DOHH2 (cell line): ENCODE results near the gene CX3CL1.

Experiments
- H3F3A ChIP-seq: fragments of 200-600 bp; sonication (generic), shearing (Covaris generic); 2 replicates; pipeline ENCODE4 v1.6.0; 2016; ENCODE audit warnings: antibody characterized with exemption, mild to moderate bottlenecking; ENCODE audit not compliant: control insufficient read depth, insufficient read depth
- H3K27ac ChIP-seq: fragments of 200-600 bp; sonication (generic); 2 replicates; pipeline ENCODE4 v1.5.1; 2014; ENCODE audit warnings: low read depth, mild to moderate bottlenecking, low read length, moderate library complexity
- H3K27me3 ChIP-seq: fragments of 200-600 bp; sonication (generic); 2 replicates; pipeline ENCODE4 v1.6.1; 2014; ENCODE audit warnings: mild to moderate bottlenecking, low read length, mixed read lengths; ENCODE audit not compliant: control insufficient read depth
- H3K36me3 ChIP-seq: fragments of 200-600 bp; sonication (generic); 2 replicates; pipeline ENCODE4 v1.6.1; 2014; ENCODE audit warnings: mild to moderate bottlenecking, low read length, moderate library complexity, mixed read lengths; ENCODE audit not compliant: control insufficient read depth
- H3K4me1 ChIP-seq: fragments of 200-600 bp; sonication (generic); 2 replicates; pipeline ENCODE4 v1.6.1; 2014; ENCODE audit warnings: mild to moderate bottlenecking, low read length, mixed read lengths; ENCODE audit not compliant: control insufficient read depth
- H3K4me2 ChIP-seq: fragments of 200-600 bp; sonication (generic); 2 replicates; pipeline ENCODE4 v1.6.0; 2014; ENCODE audit warnings: mild to moderate bottlenecking, low read length, moderate library complexity
- H3K4me3 ChIP-seq: fragments of 200-600 bp; sonication (generic); 2 replicates; pipeline ENCODE4 v1.5.1; 2014; ENCODE audit warnings: mild to moderate bottlenecking, low read length, mixed read lengths
- H3K79me2 ChIP-seq: fragments of 200-600 bp; sonication (generic); 2 replicates; pipeline ENCODE4 v1.6.1; 2014; ENCODE audit warnings: mild to moderate bottlenecking, low read length, mixed read lengths; ENCODE audit not compliant: control insufficient read depth
- H3K9me2 ChIP-seq: fragments of 200-600 bp; sonication (generic); replicated peaks from 2 replicates; pipeline ENCODE4 v1.6.1; 2014; ENCODE audit warnings: mild to moderate bottlenecking, low read length, mixed read lengths; ENCODE audit not compliant: control insufficient read depth
- H3K9me3 ChIP-seq: fragments of 200-600 bp; sonication (generic); 2 replicates; pipeline ENCODE4 v1.6.1; 2014; ENCODE audit warnings: antibody characterized with exemption, low read length, mixed read lengths; ENCODE audit not compliant: control insufficient read depth, insufficient read depth
- H4K20me1 ChIP-seq: fragments of 200-600 bp; sonication (generic); 2 replicates; pipeline ENCODE4 v1.6.0; 2014; ENCODE audit warnings: low read depth, mild to moderate bottlenecking, antibody characterized with exemption, low read length, moderate library complexity; ENCODE audit not compliant: control insufficient read depth, insufficient read depth
- CTCF ChIP-seq: fragments of 200-600 bp; sonication (generic); IDR thresholded peaks from one replicate; pipeline ENCODE4 v1.5.1; 2014; ENCODE audit warnings: antibody characterized with exemption, mild to moderate bottlenecking, low read depth, low read length; ENCODE audit not compliant: poor library complexity, severe bottlenecking
- EZH2phosphoT487 ChIP-seq: fragments of 200-600 bp; sonication (generic); IDR thresholded peaks from 2 replicates; pipeline ENCODE4 v1.6.1; 2017; ENCODE audit warnings: borderline replicate concordance, mild to moderate bottlenecking, antibody characterized with exemption, low read length, moderate library complexity, mixed read lengths

The CX3CL1 gene

GRCh38 chr16:57347858-57348257 lies 24.4 kb upstream of the CX3CL1 start:
- Histone ChIP-seq H3F3A (no peaks in the 10 kb centered on the region), H3K27ac (no peak overlapping the region), H3K4me3 (no peak overlapping the region), H3K79me2 (no peaks in the 10 kb centered on the region), H3K36me3 (no peaks in the 10 kb centered on the region), H4K20me1 (no peaks in the 10 kb centered on the region), H3K9me2 (no peaks in the 10 kb centered on the region), H3K4me2 (no peak overlapping the region), H3K4me1 (peaks cover 9% of the 10 kb centered on the region), H3K27me3 (peaks cover 62% of the 10 kb centered on the region), H3K9me3 (no peaks in the 10 kb centered on the region)
- no peak for TF ChIP-seq CTCF
- TF ChIP-seq EZH2phosphoT487, result no peak

- Histone ChIP-seq H3K79me2 (no peaks in the 10 kb centered on the region), H3K36me3 (no peaks in the 10 kb centered on the region), H3K4me3 (no peak overlapping the region), H3K9me2 (no peaks in the 10 kb centered on the region), H3K27me3 (peaks cover 62% of the 10 kb centered on the region), H3K27ac (no peak overlapping the region), H4K20me1 (no peaks in the 10 kb centered on the region), H3K4me1 (peaks cover 9% of the 10 kb centered on the region), H3F3A (no peaks in the 10 kb centered on the region), H3K9me3 (no peaks in the 10 kb centered on the region), H3K4me2 (no peak overlapping the region)
- TF ChIP-seq CTCF (no peak), EZH2phosphoT487 (no peak)
These were observed 24.0 kb upstream of the CX3CL1 start for GRCh38 chr16:57348327-57348726.

GRCh38 chr16:57349212-57350031 lies 22.9 kb upstream of the CX3CL1 start:
- Histone ChIP-seq H3K36me3 (no peaks in the 10 kb centered on the region), H3K79me2 (no peaks in the 10 kb centered on the region), H3K9me2 (no peaks in the 10 kb centered on the region), H4K20me1 (no peaks in the 10 kb centered on the region), H3F3A (no peaks in the 10 kb centered on the region), H3K27me3 (peaks cover 54% of the 10 kb centered on the region), H3K4me2 (no peak overlapping the region), H3K9me3 (no peaks in the 10 kb centered on the region), H3K4me1 (peaks cover 9% of the 10 kb centered on the region), H3K27ac (no peak overlapping the region), H3K4me3 (no peak overlapping the region)
- no peak for TF ChIP-seq CTCF
- TF ChIP-seq EZH2phosphoT487, result no peak
